Measurements from ENCODE around the gene OPTN.
A peak's percentile ranks its signal among the peaks of the same experiment; 100 is the strongest.
"Not testable (repeated sequence)": the region's sequence is repeated elsewhere in the genome, so short reads cannot be mapped to it uniquely, and the experiment has no call there.

Gene OPTN

GRCh38 chr10:13099666-13100348 is at the start of gene OPTN:
TSS of gene OPTN (plus strand) at chr10:13100163. CDS start at chr10:13109123, 8,960 bp downstream.
- DNase-seq = peak; percentile 67

GRCh38 chr10:13051126-13051694 is 48.8 kb upstream of the OPTN start:
- no peak for DNase-seq

- not testable (repeated sequence) for DNase-seq
Measured at GRCh38 chr10:13053208-13053607, 46.8 kb upstream of the OPTN start.

- DNase-seq = no peak
Measured at GRCh38 chr10:13053794-13054462, 46.0 kb upstream of the OPTN start.

GRCh38 chr10:13054844-13055243 is 45.1 kb upstream of the OPTN start:
- no peak for DNase-seq

- peak; percentile 40 for DNase-seq
Measured at GRCh38 chr10:13056456-13057077, 43.4 kb upstream of the OPTN start.

- no peak for DNase-seq
Measured at GRCh38 chr10:13062803-13063202, 37.2 kb upstream of the OPTN start.

- no peak for DNase-seq
Measured at GRCh38 chr10:13066527-13066926, 33.4 kb upstream of the OPTN start.

GRCh38 chr10:13067431-13067830 is 32.5 kb upstream of the OPTN start:
- no peak for DNase-seq

- no peak for DNase-seq
Measured at GRCh38 chr10:13068071-13068470, 31.9 kb upstream of the OPTN start.

- no peak for DNase-seq
Measured at GRCh38 chr10:13068484-13068883, 31.5 kb upstream of the OPTN start.

GRCh38 chr10:13072339-13072738 is 27.6 kb upstream of the OPTN start:
- no peak for DNase-seq

GRCh38 chr10:13074563-13075451 is 25.2 kb upstream of the OPTN start:
- peak; percentile 66 for DNase-seq

GRCh38 chr10:13078912-13079775 is 20.8 kb upstream of the OPTN start:
- no peak for DNase-seq

- DNase-seq = no peak
Measured at GRCh38 chr10:13079776-13080050, 20.2 kb upstream of the OPTN start.

GRCh38 chr10:13080643-13081042 is 19.3 kb upstream of the OPTN start:
- DNase-seq = no peak

- DNase-seq = not testable (repeated sequence)
Measured at GRCh38 chr10:13083700-13084099, 16.3 kb upstream of the OPTN start.

GRCh38 chr10:13086056-13086455 is 13.9 kb upstream of the OPTN start:
- DNase-seq = no peak

- DNase-seq = no peak
Measured at GRCh38 chr10:13087601-13087985, 12.4 kb upstream of the OPTN start.

- DNase-seq = no peak
Measured at GRCh38 chr10:13087986-13088618, 11.9 kb upstream of the OPTN start.

- DNase-seq = no peak
Measured at GRCh38 chr10:13089345-13089744, 10.6 kb upstream of the OPTN start.

- DNase-seq = no peak
Measured at GRCh38 chr10:13090289-13090688, 9.7 kb upstream of the OPTN start.

All from 8988T (cell line).